ENCODE measurements around the gene PFN2.

The PFN2 gene

DNA sequence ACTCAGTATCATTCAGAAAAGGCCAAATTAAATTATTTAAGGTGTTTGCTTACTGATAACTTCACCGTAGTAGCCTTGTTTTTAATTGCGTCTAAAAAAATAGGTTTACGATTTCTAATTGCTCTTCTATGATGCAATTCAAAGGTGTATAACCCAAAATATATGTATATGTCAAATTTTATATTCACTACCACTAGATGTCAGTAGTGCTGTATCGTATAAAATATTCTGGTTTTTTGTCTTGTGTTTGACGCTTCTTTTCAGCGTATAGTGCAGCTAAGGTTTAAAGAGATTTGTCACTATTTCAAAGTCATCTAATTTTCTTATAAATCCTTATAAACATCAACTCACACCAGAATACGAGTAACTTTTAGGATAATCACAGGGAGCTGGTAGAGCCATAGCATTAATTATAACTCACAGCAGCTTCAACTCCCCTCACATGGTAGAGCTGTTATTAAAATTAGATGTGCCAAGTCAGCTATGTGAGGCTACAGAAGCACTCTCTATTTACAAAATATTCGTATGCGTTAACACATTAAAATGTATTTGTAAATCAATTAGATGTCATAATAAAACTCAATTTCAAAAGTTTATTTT lies 3.5 kb downstream of the PFN2 start:
- no peaks in the 10 kb centered on the region for H3K9me3 ChIP-seq (ENCODE audit: control insufficient read depth, insufficient read depth, low read depth, low read length)

DNA sequence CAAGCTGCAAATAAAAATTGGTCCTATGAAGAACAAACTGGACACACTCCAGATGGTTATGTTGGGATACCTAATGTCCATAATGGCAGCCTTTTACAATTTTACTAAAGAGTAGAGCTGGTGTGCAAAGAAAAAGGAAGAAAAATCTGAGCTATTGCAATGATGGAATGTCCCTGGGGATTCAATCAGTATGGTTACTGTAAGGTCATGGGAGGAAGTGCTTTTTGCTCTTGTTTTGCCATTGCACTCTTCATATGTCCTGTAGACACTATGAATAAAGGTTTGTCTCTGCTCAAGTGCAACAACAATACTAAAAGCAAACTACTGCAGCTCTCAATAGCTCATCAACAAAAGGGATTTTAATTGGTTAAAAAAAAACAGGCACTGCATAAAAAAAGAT lies 5.4 kb downstream of the PFN2 start:
- Histone ChIP-seq H3K9ac (ENCODE audit: low read length) (no peak overlapping the region), H3K27ac (ENCODE audit: low read depth, low read length) (no peak overlapping the region), H3K4me3 (ENCODE audit: low read depth, low read length) (no peak overlapping the region), H3K27me3 (ENCODE audit: control insufficient read depth, insufficient read depth, low read length) (no peaks in the 10 kb centered on the region), H3K36me3 (ENCODE audit: control insufficient read depth, insufficient read depth, low read length) (peaks cover 61% of the 10 kb centered on the region), H3K9me3 (ENCODE audit: control insufficient read depth, insufficient read depth, low read depth, low read length) (no peaks in the 10 kb centered on the region), H3K4me1 (ENCODE audit: control insufficient read depth, insufficient read depth, low read length) (peaks cover 28% of the 10 kb centered on the region)

More for the DNA sequence above, 3.5 kb downstream of the PFN2 start:
- H3K9ac ChIP-seq (ENCODE audit: low read length): no peak overlapping the region
- H3K27ac ChIP-seq (ENCODE audit: low read depth, low read length): no peak overlapping the region
- H3K36me3 ChIP-seq (ENCODE audit: control insufficient read depth, insufficient read depth, low read length): peaks cover 53% of the 10 kb centered on the region
- peaks cover 28% of the 10 kb centered on the region for H3K4me1 ChIP-seq (ENCODE audit: control insufficient read depth, insufficient read depth, low read length)
- peak overlapping the region; percentile 87; the same call in 1 of the 2 replicates for H3K4me3 ChIP-seq (ENCODE audit: low read depth, low read length)
- H3K27me3 ChIP-seq (ENCODE audit: control insufficient read depth, insufficient read depth, low read length): no peaks in the 10 kb centered on the region

DNA sequence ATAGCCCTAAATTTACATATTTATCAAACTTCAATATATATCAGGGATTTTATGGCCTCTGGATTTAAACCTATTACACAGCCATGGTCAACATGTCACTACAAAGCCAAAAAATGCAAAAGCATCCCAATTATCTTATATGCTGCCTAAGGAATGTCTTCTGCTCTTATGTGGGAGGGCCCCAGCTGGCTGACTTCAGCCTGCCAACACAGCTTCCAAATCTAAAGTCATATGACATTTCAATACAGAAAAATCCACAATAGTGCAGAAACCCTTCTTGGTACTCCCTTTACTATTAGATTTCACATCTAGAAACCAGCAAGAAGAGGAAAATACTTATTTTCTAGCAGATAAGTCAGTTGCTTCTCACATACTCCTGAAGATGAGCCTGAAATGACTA lies 6.4 kb downstream of the PFN2 start:
- H3K4me3 ChIP-seq (ENCODE audit: low read depth, low read length): no peak overlapping the region
- H3K27ac ChIP-seq (ENCODE audit: low read depth, low read length): no peak overlapping the region
- H3K27me3 ChIP-seq (ENCODE audit: control insufficient read depth, insufficient read depth, low read length): no peaks in the 10 kb centered on the region
- peaks cover 64% of the 10 kb centered on the region for H3K36me3 ChIP-seq (ENCODE audit: control insufficient read depth, insufficient read depth, low read length)
- no peaks in the 10 kb centered on the region for H3K9me3 ChIP-seq (ENCODE audit: control insufficient read depth, insufficient read depth, low read depth, low read length)
- H3K9ac ChIP-seq (ENCODE audit: low read length): no peak overlapping the region
- H3K4me1 ChIP-seq (ENCODE audit: control insufficient read depth, insufficient read depth, low read length): peaks cover 28% of the 10 kb centered on the region

- H3K9ac ChIP-seq (ENCODE audit: low read length): no peak overlapping the region
- no peak overlapping the region for H3K4me3 ChIP-seq (ENCODE audit: low read depth, low read length)
- H3K27me3 ChIP-seq (ENCODE audit: control insufficient read depth, insufficient read depth, low read length): no peaks in the 10 kb centered on the region
- H3K9me3 ChIP-seq (ENCODE audit: control insufficient read depth, insufficient read depth, low read depth, low read length): no peaks in the 10 kb centered on the region
- H3K27ac ChIP-seq (ENCODE audit: low read depth, low read length): no peak overlapping the region
- peaks cover 24% of the 10 kb centered on the region for H3K4me1 ChIP-seq (ENCODE audit: control insufficient read depth, insufficient read depth, low read length)
- H3K36me3 ChIP-seq (ENCODE audit: control insufficient read depth, insufficient read depth, low read length): peaks cover 69% of the 10 kb centered on the region
Observed at GRCh38 chr3:149963485-149963884, 7.2 kb downstream of the PFN2 start.

- Histone ChIP-seq H3K27me3 (ENCODE audit: control insufficient read depth, insufficient read depth, low read length) (no peaks in the 10 kb centered on the region), H3K4me1 (ENCODE audit: control insufficient read depth, insufficient read depth, low read length) (peaks cover 3% of the 10 kb centered on the region; the same call in 1 of the 2 replicates), H3K9ac (ENCODE audit: low read length) (no peak overlapping the region), H3K36me3 (ENCODE audit: control insufficient read depth, insufficient read depth, low read length) (peaks cover 47% of the 10 kb centered on the region), H3K9me3 (ENCODE audit: control insufficient read depth, insufficient read depth, low read depth, low read length) (no peaks in the 10 kb centered on the region), H3K27ac (ENCODE audit: low read depth, low read length) (no peak overlapping the region), H3K4me3 (ENCODE audit: low read depth, low read length) (no peak overlapping the region)
Observed at GRCh38 chr3:149959443-149959842, 11.3 kb downstream of the PFN2 start.

- Histone ChIP-seq H3K27ac (ENCODE audit: low read depth, low read length) (no peak overlapping the region), H3K36me3 (ENCODE audit: control insufficient read depth, insufficient read depth, low read length) (peaks cover 39% of the 10 kb centered on the region)
Observed at GRCh38 chr3:149958171-149958796, 12.4 kb downstream of the PFN2 start.

DNA sequence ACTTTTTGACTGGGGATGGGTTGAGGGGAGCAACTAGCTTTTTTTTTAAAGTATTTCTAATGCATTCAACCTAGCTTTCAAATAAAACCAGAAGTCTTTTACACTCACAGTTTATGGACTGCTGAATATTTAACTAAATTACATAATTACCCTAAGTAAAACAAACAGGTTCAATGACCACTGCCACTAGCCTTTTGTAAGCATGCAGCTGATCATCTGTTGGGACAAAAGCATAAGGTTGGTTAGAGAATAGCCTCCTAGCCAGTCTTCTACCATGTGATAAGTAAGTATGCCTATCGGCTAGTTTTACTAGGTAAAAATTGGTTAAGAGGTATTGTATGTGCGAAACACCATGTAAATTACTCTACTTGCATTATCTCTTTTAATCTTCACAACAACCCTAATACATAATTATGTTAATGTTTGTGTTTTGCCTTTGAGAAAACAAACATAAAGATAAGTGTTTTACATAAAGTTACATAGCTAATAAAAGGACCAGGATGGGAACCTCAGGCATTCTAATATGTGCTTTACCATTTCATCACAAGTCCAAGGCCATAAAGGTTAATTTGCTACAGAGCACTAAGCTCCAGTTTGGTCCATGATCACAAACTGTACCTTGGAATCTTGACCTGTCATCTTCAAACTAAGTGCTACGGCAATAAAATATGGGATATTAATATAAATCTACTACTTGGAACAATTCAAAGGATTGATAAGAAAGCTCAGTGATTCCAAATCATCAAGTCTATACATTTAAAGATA lies 13.2 kb downstream of the PFN2 start:
- Histone ChIP-seq H3K36me3 (ENCODE audit: control insufficient read depth, insufficient read depth, low read length) (peaks cover 43% of the 10 kb centered on the region), H3K4me1 (ENCODE audit: control insufficient read depth, insufficient read depth, low read length) (peaks cover 3% of the 10 kb centered on the region; the same call in 1 of the 2 replicates), H3K27me3 (ENCODE audit: control insufficient read depth, insufficient read depth, low read length) (no peaks in the 10 kb centered on the region), H3K4me3 (ENCODE audit: low read depth, low read length) (no peak overlapping the region), H3K9ac (ENCODE audit: low read length) (no peak overlapping the region), H3K9me3 (ENCODE audit: control insufficient read depth, insufficient read depth, low read depth, low read length) (no peaks in the 10 kb centered on the region), H3K27ac (ENCODE audit: low read depth, low read length) (no peak overlapping the region)

More at GRCh38 chr3:149958171-149958796, 12.4 kb downstream of the PFN2 start:
- no peaks in the 10 kb centered on the region for H3K9me3 ChIP-seq (ENCODE audit: control insufficient read depth, insufficient read depth, low read depth, low read length)
- no peaks in the 10 kb centered on the region for H3K27me3 ChIP-seq (ENCODE audit: control insufficient read depth, insufficient read depth, low read length)
- no peak overlapping the region for H3K4me3 ChIP-seq (ENCODE audit: low read depth, low read length)
- no peak overlapping the region for H3K9ac ChIP-seq (ENCODE audit: low read length)
- H3K4me1 ChIP-seq (ENCODE audit: control insufficient read depth, insufficient read depth, low read length): peaks cover 3% of the 10 kb centered on the region; the same call in 1 of the 2 replicates

DNA sequence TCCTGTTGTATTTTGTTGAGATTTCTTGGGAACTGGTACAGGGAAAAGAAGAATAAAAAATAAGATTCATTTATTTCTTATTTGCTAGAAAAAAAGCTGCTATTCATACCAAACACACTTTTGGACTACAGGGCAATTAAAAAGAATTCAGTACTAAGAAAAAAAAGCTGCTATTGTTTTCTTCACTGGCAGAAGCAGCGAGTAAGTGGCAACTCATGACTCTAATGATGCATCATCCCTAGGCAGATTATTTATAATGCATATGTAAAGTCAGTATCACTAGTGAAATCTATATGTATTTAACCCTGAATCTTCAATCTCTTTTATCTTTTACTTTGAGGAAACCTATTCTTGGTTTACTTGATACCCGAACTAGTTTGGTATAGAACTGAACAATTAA lies 15.2 kb downstream of the PFN2 start:
- Histone ChIP-seq H3K4me1 (ENCODE audit: control insufficient read depth, insufficient read depth, low read length) (peaks cover 3% of the 10 kb centered on the region; the same call in 1 of the 2 replicates), H3K9ac (ENCODE audit: low read length) (no peak overlapping the region), H3K9me3 (ENCODE audit: control insufficient read depth, insufficient read depth, low read depth, low read length) (no peaks in the 10 kb centered on the region; the same call in 1 of the 2 replicates), H3K36me3 (ENCODE audit: control insufficient read depth, insufficient read depth, low read length) (peaks cover 55% of the 10 kb centered on the region), H3K27ac (ENCODE audit: low read depth, low read length) (no peak overlapping the region), H3K27me3 (ENCODE audit: control insufficient read depth, insufficient read depth, low read length) (no peaks in the 10 kb centered on the region), H3K4me3 (ENCODE audit: low read depth, low read length) (no peak overlapping the region)

GRCh38 chr3:149954812-149955211 lies 15.9 kb downstream of the PFN2 start:
- Histone ChIP-seq H3K27me3 (ENCODE audit: control insufficient read depth, insufficient read depth, low read length) (no peaks in the 10 kb centered on the region), H3K9ac (ENCODE audit: low read length) (no peak overlapping the region), H3K4me3 (ENCODE audit: low read depth, low read length) (no peak overlapping the region), H3K9me3 (ENCODE audit: control insufficient read depth, insufficient read depth, low read depth, low read length) (no peaks in the 10 kb centered on the region; the same call in 1 of the 2 replicates), H3K36me3 (ENCODE audit: control insufficient read depth, insufficient read depth, low read length) (peaks cover 59% of the 10 kb centered on the region), H3K27ac (ENCODE audit: low read depth, low read length) (no peak overlapping the region), H3K4me1 (ENCODE audit: control insufficient read depth, insufficient read depth, low read length) (peaks cover 3% of the 10 kb centered on the region; the same call in 1 of the 2 replicates)

GRCh38 chr3:149949181-149949580 lies 21.5 kb downstream of the PFN2 start:
- peaks cover 50% of the 10 kb centered on the region for H3K36me3 ChIP-seq (ENCODE audit: control insufficient read depth, insufficient read depth, low read length)
- no peak overlapping the region for H3K27ac ChIP-seq (ENCODE audit: low read depth, low read length)
- H3K4me1 ChIP-seq (ENCODE audit: control insufficient read depth, insufficient read depth, low read length): no peaks in the 10 kb centered on the region
- H3K27me3 ChIP-seq (ENCODE audit: control insufficient read depth, insufficient read depth, low read length): no peaks in the 10 kb centered on the region
- H3K9ac ChIP-seq (ENCODE audit: low read length): no peak overlapping the region
- no peak overlapping the region for H3K4me3 ChIP-seq (ENCODE audit: low read depth, low read length)
- peaks cover 24% of the 10 kb centered on the region; the same call in 1 of the 2 replicates for H3K9me3 ChIP-seq (ENCODE audit: control insufficient read depth, insufficient read depth, low read depth, low read length)

DNA sequence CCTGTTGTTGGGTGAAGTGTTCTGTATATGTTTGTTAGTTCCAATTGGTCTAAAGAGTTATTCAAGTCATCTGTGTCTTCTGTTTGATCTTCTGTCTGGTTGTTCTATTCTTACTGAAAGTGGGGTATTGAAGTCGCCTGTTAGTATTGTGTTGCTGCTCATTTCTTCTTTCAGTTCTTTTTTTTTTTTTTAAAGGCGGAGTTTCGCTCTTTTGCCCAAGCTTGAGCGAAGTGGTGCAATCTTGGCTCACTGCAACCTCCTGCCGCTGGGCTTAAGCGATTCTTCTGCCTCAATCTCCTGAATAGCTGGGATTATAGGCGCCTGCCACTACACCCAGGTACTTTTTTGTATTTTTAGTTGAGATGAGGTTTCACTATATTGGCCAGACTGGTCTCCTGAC lies 23.5 kb downstream of the PFN2 start:
- Histone ChIP-seq H3K27ac (ENCODE audit: low read depth, low read length) (no peak overlapping the region), H3K9ac (ENCODE audit: low read length) (no peak overlapping the region), H3K9me3 (ENCODE audit: control insufficient read depth, insufficient read depth, low read depth, low read length) (peaks cover 33% of the 10 kb centered on the region; the same call in 1 of the 2 replicates), H3K4me3 (ENCODE audit: low read depth, low read length) (no peak overlapping the region), H3K27me3 (ENCODE audit: control insufficient read depth, insufficient read depth, low read length) (no peaks in the 10 kb centered on the region), H3K36me3 (ENCODE audit: control insufficient read depth, insufficient read depth, low read length) (peaks cover 38% of the 10 kb centered on the region; the same call in 1 of the 2 replicates), H3K4me1 (ENCODE audit: control insufficient read depth, insufficient read depth, low read length) (no peaks in the 10 kb centered on the region)

All from HUES6 (cell line).